CD4-positive, alpha-beta T cell treated with Interleukin-15 for 4 hours (primary cell): ENCODE measurements around the gene AIMP1.
"Not testable (repeated sequence)": the region's sequence is repeated elsewhere in the genome, so short reads cannot be mapped to it uniquely, and the experiment has no call there.

Experiments used
- DNase-seq: peaks from one replicate; pipeline ENCODE4 v3.0.0-alpha.2; 2020; ENCODE audit warnings: low spot score

AIMP1 gene

GRCh38 chr4:106351016-106351415 is 34.7 kb downstream of the AIMP1 start:
- DNase-seq: no peak

DNA sequence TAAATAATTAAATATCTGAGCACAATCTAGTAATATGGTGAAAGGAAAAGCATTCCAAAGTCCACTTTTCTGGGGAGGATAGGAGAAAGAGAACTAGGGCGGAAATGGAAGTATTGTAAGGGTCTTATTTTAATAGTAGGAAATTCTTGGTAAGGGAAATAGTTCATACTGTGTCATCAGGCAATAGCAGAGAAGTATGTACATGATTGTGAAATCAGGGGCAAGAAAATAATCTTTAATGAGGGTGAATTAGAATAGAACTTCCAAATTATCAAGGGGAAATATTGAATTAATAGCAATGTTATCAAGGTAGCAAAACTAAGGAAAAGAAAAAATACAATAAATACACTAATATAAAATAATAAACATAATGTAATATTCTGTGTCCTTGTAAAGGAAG is 37.4 kb downstream of the AIMP1 start:
- no peak for DNase-seq

- no peak for DNase-seq
Measured at GRCh38 chr4:106355193-106355592, 38.8 kb downstream of the AIMP1 start.

DNA sequence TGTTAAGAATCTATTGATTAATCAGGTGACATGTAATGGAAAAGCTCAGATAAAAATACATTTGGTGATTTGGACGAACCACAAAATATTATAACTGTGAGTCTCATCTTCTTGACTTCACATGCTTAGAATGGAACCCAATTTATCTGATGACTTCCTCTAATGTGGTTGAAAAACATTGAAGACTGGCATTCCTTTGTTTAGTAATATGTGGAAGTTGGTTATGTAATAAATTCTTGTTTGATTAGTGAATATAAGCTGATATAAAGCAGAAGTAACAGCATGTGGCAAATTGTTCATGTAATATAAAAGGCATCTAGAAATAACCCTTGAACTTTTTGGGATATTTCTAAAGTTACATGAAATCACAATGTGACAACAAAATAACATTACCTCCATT is 42.5 kb downstream of the AIMP1 start:
- DNase-seq: no peak

DNA sequence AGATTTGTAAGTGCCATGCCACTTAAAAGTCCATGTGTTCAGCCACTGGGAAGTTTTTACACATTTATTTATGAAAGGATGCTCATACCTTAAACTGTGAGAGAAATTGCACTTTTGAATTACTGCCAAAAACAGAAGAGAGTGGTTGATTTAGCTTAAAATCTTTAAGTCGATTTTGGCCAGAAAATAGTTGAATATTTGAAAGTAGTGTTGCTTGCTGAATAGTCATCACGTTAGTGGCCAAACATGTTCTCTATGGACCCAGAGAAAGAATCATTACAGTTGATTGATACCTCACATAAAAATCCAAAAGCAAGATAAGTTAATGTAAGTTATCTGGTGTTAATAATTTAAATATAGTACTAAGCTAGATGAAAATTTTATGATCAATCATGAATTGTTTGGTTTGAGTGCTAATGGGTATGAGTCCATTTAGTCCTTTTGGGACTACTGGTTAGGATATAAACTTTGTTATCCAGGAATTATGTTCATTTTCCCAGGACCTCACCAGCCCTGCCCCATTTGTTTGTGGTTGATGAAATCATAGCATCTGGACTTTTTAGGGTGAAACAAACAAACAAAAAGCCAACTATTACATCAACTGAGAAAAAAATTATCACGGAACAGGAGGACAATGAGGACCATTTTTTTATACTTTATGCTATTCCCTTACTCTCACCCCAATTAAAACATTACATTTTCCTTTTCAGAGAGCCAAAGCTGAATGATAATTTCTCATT is 45.9 kb downstream of the AIMP1 start:
- DNase-seq: no peak

DNA sequence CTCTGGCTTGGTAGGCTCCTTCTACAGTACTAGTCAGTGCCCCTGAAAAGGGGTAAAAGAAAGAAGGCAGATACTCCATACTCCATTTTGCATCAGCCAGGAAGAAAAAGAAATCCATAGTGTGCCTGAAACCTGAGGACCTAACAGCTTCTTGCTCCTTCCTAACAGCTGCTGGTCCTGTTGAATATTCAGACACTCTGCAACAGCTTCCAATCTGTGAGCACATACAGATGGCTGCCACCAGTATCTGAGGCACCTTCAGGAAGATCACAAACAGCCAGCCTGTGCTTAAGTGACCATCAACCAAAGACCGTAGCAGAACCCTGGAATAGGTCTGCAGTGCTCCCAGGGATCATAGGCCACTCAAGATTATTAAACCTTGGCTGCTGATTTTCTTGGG is 47.9 kb downstream of the AIMP1 start:
- DNase-seq: no peak

- DNase-seq: no peak
Measured at GRCh38 chr4:106365613-106366012, 49.3 kb downstream of the AIMP1 start.

GRCh38 chr4:106366026-106366425 is 49.7 kb downstream of the AIMP1 start:
- no peak for DNase-seq

DNA sequence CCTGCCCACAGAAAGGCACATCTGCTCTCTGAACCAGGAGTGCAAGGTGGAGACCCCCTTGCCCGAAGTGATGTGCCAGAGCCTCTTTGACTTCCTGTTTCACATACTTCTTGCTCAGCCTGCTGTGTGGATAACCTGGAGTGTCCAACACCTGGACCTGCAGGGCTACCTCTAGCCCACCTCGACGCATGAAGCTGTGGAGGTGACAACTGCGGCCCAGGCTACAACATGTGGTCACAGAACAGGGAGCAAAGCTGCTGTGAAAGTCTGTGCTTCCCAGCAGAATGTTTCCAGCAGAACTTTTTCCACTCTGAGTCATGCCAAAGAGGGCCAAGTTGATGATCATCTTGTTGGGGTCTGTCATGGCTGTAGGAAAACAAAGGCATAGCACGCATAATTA is 50.7 kb downstream of the AIMP1 start:
- no peak for DNase-seq

DNA sequence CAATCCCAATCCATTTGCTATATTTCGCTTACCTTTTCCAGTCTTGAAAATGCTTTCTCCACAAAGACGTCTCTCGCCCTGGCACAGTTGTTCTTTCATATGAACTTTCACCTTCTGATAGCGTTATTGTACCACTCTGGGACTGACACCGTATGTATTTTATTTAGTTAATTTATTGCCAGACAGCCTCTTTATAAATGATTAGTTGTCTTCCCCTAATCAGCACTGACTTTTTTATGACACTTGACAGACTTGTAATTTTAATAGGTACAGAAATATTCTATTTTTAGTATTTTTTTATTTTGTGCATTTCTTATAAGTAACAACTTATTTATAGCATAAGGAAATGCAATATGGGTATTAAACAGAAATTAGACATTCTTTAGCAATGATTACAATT is 52.3 kb downstream of the AIMP1 start, which contains the start of gene GIMD1:
TSS of gene GIMD1 (minus strand) at position 101 of the 400 bp plus-strand sequence. CDS start 1,343 bp downstream, outside the sequence.
- no peak for DNase-seq

- no peak for DNase-seq
Measured at GRCh38 chr4:106369456-106370060, 53.2 kb downstream of the AIMP1 start.

- DNase-seq: no peak
Measured at GRCh38 chr4:106370214-106370613, 53.9 kb downstream of the AIMP1 start.

- DNase-seq: no peak
Measured at GRCh38 chr4:106371161-106371560, 54.8 kb downstream of the AIMP1 start.

- DNase-seq: no peak
Measured at GRCh38 chr4:106373026-106373425, 56.7 kb downstream of the AIMP1 start.

GRCh38 chr4:106380179-106380578 is 63.8 kb downstream of the AIMP1 start:
- DNase-seq: no peak

DNA sequence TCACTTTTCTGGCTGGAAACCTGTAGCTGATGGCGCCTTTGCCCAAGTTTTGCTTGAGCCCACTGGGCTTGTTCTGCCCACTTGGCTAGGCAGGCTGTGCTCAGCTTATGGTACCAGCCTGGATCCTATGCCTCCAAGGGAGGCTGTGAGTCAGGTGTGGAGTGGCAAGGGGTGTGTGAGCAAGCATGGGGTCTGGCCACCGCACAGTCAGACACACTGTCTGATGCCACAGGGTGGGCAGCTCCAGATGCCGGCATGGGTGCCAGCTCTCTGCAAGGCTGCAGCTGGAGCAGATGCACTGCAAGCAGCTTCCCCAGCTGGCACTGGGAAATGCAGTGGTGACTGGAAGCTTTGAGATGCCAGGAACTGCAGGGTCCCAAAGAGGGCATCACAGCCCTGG is 68.5 kb downstream of the AIMP1 start:
- no peak for DNase-seq

- no peak for DNase-seq
Measured at GRCh38 chr4:106385853-106386393, 69.6 kb downstream of the AIMP1 start.

GRCh38 chr4:106395582-106395981 is 79.2 kb downstream of the AIMP1 start:
- DNase-seq: no peak

DNA sequence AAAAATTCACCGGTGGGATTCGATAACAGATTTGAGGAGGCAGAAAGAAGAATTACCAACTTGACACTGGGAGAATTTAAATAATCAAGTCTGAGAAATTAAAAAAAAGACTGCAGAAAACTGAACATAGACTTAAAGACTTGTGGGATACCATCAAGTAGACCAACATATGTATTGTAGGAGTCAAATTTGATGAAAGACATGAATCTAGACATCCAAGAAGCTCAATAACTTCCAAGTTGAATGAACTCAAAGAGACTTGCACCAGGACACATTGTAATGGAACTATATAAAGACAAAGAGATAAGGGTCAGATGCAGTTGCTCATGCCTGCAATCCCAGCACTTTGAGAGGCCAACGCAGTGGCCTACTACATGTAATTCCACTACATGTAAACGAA is 82.5 kb downstream of the AIMP1 start:
- DNase-seq: not testable (repeated sequence)
